GM12878 (cell line): ENCODE measurements around the gene HSD17B1. TPM values are rescaled to one million over a fixed set of nuclear protein-coding genes. Genes with fewer than 3 reads are reported as not detected.

Experiments
- ASH2L ChIP-seq: fragments of 300-600, 200-600 bp; sonication (generic); IDR thresholded peaks from 2 replicates; pipeline ENCODE4 v1.6.1; 2017; ENCODE audit warnings: low read depth, mild to moderate bottlenecking, borderline replicate concordance
- ATF7 ChIP-seq: fragments of 450-650 bp; IDR thresholded peaks from 2 replicates; pipeline ENCODE4 v1.6.1; 2016; ENCODE audit warnings: low read depth, mild to moderate bottlenecking
- BHLHE40 ChIP-seq, 2 experiments: fragments of 450-650 bp in 1 of 2; IDR thresholded peaks; 2 replicates each; pipeline ENCODE4 v1.6.1; 2011 to 2017; ENCODE audit warnings: low read depth in 2 of 2, borderline replicate concordance in 1 of 2, improper control_type of control experiment in 1 of 2, low read length in 1 of 2, mild to moderate bottlenecking in 1 of 2
- CREB1 ChIP-seq: IDR thresholded peaks from 2 replicates; pipeline ENCODE4 v1.6.1; 2012; ENCODE audit warnings: low read depth, mild to moderate bottlenecking, inconsistent platforms
- EGR1 ChIP-seq, 2 experiments: IDR thresholded peaks; 1 replicate in 1 of 2; 2 replicates in 1 of 2; pipeline ENCODE4 v1.6.1; 2011 to 2012; ENCODE audit warnings: low read depth in 2 of 2, low read length in 2 of 2, borderline replicate concordance in 1 of 2, mild to moderate bottlenecking in 1 of 2, moderate library complexity in 1 of 2
- FOS ChIP-seq: IDR thresholded peaks from 3 replicates; pipeline ENCODE4 v1.6.1; 2011; ENCODE audit warnings: borderline replicate concordance; ENCODE audit not compliant: insufficient read length; ENCODE audit errors: extremely low read depth
- KDM1A ChIP-seq: fragments of 200-600 bp; sonication (generic); IDR thresholded peaks from 2 replicates; pipeline ENCODE4 v1.6.1; 2016; ENCODE audit warnings: borderline replicate concordance
- MEF2B ChIP-seq: fragments of 450-650 bp; IDR thresholded peaks from 2 replicates; pipeline ENCODE4 v1.6.1; 2018; ENCODE audit warnings: mild to moderate bottlenecking, moderate library complexity; ENCODE audit not compliant: partially characterized antibody, poor library complexity, severe bottlenecking
- MTA2 ChIP-seq: fragments of 450-650 bp; IDR thresholded peaks from 2 replicates; pipeline ENCODE4 v1.6.1; 2016; ENCODE audit warnings: low read depth, mild to moderate bottlenecking, moderate library complexity
- POLR2AphosphoS2 ChIP-seq: IDR thresholded peaks from 2 replicates; pipeline ENCODE4 v1.6.1; 2011; ENCODE audit warnings: low read depth, mild to moderate bottlenecking, low read length, improper control_type of control experiment, moderate library complexity
- RAD21 ChIP-seq: IDR thresholded peaks from 2 replicates; pipeline ENCODE4 v1.6.1; 2011; ENCODE audit warnings: mild to moderate bottlenecking, low read depth, low read length, moderate library complexity; ENCODE audit not compliant: insufficient read depth
- RUNX3 ChIP-seq: IDR thresholded peaks from 2 replicates; pipeline ENCODE4 v1.6.1; 2012; ENCODE audit warnings: low read length, inconsistent platforms
- SMAD5 ChIP-seq: IDR thresholded peaks from 2 replicates; pipeline ENCODE4 v1.6.1; 2016; ENCODE audit warnings: antibody characterized with exemption, low read depth
- SREBF1 ChIP-seq: IDR thresholded peaks from 2 replicates; pipeline ENCODE4 v1.6.1; 2012; ENCODE audit warnings: mild to moderate bottlenecking, low read length
- ZBED1 ChIP-seq: IDR thresholded peaks from 2 replicates; pipeline ENCODE4 v1.6.1; 2016; ENCODE audit warnings: borderline replicate concordance
- ZNF217 ChIP-seq: fragments of 450-650 bp; IDR thresholded peaks from 2 replicates; pipeline ENCODE4 v1.6.1; 2017; ENCODE audit warnings: antibody characterized with exemption, mild to moderate bottlenecking
- ZSCAN29 ChIP-seq: fragments of 450-650 bp; IDR thresholded peaks from 2 replicates; pipeline ENCODE4 v1.6.1; 2017; ENCODE audit warnings: mild to moderate bottlenecking, moderate library complexity
- polyA plus RNA-seq, 11 experiments: library from polyadenylated mRNA; depleted of rRNA in 4 of 11; unstranded in 6 of 11; stranded (reverse) in 5 of 11; fragments of >200 nt; fragmentation: Nextera tagmentation in 4 of 11; fragmentation: Illumina TruSeq in 1 of 11; extraction: Ambion mirVana in 4 of 11; extraction: Trizol in 1 of 11; gene quantifications; 1 replicate in 1 of 11; 2 replicates in 10 of 11; pipeline versions ENCODE4 v1.2.1 to v1.2.3, GENCODE V29; 2011 to 2016; ENCODE audit warnings: inconsistent platforms in 2 of 11, missing spikeins in 2 of 11, low read depth in 1 of 11
- total RNA-seq, 4 experiments: library from RNA; depleted of rRNA in 3 of 4; stranded (reverse); fragments of >200 nt in 3 of 4; fragmentation: Illumina TruSeq in 1 of 4; extraction: Trizol in 1 of 4; gene quantifications; 2 replicates each; pipeline versions ENCODE4 v1.2.1 to v1.2.3, GENCODE V29; 2013 to 2021
- TF ChIP-seq, protein P1 (sequence below): IDR thresholded peaks from 2 replicates; pipeline ENCODE4 v1.6.1; 2012; ENCODE audit warnings: low read length, inconsistent platforms
- TF ChIP-seq, protein P2 (sequence below): fragments of 450-650 bp; formaldehyde crosslinking; IDR thresholded peaks from 2 replicates; pipeline ENCODE4 v1.5.0; 2022; ENCODE audit warnings: mild to moderate bottlenecking, missing genetic modification characterization
- TF ChIP-seq, protein P3 (sequence below): fragments of 150-350 bp; IDR thresholded peaks from 2 replicates; pipeline ENCODE4 v1.6.1; 2014; ENCODE audit warnings: mild to moderate bottlenecking, low read depth, low read length
- TF ChIP-seq, protein P4 (sequence below), 3 experiments: IDR thresholded peaks in 2 of 3; conservative IDR thresholded peaks in 1 of 3; 2 replicates each; pipeline ENCODE4 v1.5.1; 2011; ENCODE audit warnings: low read depth in 3 of 3, low read length in 3 of 3, mild to moderate bottlenecking in 3 of 3, control low read depth in 2 of 3, moderate library complexity in 2 of 3, inconsistent platforms in 1 of 3, mixed read lengths in 1 of 3; ENCODE audit not compliant: control insufficient read depth in 2 of 3, insufficient read depth in 1 of 3; ENCODE audit errors: extremely low read depth in 1 of 3

HSD17B1 gene
- total and polyA plus RNA-seq, 10 of the 15 experiments (the other 5 are each of a cell fraction or from before 2014, with no cell fraction given), result 0.15 to 1.1 (median 0.42) TPM

DNA sequence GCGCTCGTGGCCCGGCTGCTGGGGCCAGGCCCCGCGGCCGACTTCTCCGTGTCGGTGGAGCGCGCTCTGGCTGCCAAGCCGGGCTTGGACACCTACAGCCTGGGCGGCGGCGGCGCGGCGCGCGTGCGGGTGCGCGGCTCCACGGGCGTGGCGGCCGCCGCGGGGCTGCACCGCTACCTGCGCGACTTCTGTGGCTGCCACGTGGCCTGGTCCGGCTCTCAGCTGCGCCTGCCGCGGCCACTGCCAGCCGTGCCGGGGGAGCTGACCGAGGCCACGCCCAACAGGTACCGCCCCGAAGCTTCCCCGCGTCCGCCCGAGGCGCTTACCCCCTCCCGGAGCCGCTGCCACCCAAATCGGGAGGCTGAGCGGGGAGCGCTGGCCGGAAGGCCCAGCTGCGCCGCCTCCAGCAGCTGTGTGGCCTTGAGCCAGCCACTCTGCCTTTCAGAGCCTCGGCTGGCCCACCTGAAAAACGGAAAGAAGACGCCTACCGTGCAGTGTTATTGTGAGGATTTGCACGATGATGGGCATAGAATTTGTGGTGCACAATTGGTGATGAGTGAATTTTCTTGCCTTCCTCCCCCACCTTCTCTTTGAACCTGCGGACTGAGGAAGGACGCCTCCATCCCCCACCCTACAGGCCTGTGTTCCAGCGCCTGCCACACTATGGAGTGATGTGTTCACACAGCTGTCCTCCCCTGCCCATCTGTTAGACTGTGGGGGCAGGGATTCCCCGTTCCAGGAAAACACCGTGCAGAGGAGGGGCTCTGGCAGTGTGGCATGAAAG lies 16.2 kb upstream of the HSD17B1 start (continued):
- TF ChIP-seq, protein P1, sequence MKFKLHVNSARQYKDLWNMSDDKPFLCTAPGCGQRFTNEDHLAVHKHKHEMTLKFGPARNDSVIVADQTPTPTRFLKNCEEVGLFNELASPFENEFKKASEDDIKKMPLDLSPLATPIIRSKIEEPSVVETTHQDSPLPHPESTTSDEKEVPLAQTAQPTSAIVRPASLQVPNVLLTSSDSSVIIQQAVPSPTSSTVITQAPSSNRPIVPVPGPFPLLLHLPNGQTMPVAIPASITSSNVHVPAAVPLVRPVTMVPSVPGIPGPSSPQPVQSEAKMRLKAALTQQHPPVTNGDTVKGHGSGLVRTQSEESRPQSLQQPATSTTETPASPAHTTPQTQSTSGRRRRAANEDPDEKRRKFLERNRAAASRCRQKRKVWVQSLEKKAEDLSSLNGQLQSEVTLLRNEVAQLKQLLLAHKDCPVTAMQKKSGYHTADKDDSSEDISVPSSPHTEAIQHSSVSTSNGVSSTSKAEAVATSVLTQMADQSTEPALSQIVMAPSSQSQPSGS, result no peak
- TF ChIP-seq SREBF1 (no peak), EGR1 (IDR thresholded peaks at IDR 0.05; ENCODE audit: borderline replicate concordance in 1 of 2, low read depth in 2 of 2, low read length in 2 of 2) (no peak), KDM1A (no peak), ATF7 (no peak), ASH2L (no peak), RUNX3 (peak; percentile 30; the same call in 1 of the 2 replicates), MEF2B (peak; percentile 12), RAD21 (no peak), ZSCAN29 (0 out of 2 replicates have a peak, but pooled peaks have one; percentile 71), BHLHE40 (IDR thresholded peaks at IDR 0.05; ENCODE audit: borderline replicate concordance in 1 of 2, low read depth in 2 of 2, low read length in 1 of 2) (peak in 1 of 2 experiments; percentile 48; a peak in 2 of 4 replicates), POLR2AphosphoS2 (no peak), FOS (no peak), SMAD5 (no peak), ZBED1 (no peak), MTA2 (no peak), CREB1 (no peak), ZNF217 (peak; percentile 56; the same call in 1 of the 2 replicates)
- TF ChIP-seq, protein P2, sequence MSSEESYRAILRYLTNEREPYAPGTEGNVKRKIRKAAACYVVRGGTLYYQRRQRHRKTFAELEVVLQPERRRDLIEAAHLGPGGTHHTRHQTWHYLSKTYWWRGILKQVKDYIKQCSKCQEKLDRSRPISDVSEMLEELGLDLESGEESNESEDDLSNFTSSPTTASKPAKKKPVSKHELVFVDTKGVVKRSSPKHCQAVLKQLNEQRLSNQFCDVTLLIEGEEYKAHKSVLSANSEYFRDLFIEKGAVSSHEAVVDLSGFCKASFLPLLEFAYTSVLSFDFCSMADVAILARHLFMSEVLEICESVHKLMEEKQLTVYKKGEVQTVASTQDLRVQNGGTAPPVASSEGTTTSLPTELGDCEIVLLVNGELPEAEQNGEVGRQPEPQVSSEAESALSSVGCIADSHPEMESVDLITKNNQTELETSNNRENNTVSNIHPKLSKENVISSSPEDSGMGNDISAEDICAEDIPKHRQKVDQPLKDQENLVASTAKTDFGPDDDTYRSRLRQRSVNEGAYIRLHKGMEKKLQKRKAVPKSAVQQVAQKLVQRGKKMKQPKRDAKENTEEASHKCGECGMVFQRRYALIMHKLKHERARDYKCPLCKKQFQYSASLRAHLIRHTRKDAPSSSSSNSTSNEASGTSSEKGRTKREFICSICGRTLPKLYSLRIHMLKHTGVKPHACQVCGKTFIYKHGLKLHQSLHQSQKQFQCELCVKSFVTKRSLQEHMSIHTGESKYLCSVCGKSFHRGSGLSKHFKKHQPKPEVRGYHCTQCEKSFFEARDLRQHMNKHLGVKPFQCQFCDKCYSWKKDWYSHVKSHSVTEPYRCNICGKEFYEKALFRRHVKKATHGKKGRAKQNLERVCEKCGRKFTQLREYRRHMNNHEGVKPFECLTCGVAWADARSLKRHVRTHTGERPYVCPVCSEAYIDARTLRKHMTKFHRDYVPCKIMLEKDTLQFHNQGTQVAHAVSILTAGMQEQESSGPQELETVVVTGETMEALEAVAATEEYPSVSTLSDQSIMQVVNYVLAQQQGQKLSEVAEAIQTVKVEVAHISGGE, result no peak
- TF ChIP-seq, protein P3, sequence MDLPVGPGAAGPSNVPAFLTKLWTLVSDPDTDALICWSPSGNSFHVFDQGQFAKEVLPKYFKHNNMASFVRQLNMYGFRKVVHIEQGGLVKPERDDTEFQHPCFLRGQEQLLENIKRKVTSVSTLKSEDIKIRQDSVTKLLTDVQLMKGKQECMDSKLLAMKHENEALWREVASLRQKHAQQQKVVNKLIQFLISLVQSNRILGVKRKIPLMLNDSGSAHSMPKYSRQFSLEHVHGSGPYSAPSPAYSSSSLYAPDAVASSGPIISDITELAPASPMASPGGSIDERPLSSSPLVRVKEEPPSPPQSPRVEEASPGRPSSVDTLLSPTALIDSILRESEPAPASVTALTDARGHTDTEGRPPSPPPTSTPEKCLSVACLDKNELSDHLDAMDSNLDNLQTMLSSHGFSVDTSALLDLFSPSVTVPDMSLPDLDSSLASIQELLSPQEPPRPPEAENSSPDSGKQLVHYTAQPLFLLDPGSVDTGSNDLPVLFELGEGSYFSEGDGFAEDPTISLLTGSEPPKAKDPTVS, result no peak
- TF ChIP-seq, protein P4, sequence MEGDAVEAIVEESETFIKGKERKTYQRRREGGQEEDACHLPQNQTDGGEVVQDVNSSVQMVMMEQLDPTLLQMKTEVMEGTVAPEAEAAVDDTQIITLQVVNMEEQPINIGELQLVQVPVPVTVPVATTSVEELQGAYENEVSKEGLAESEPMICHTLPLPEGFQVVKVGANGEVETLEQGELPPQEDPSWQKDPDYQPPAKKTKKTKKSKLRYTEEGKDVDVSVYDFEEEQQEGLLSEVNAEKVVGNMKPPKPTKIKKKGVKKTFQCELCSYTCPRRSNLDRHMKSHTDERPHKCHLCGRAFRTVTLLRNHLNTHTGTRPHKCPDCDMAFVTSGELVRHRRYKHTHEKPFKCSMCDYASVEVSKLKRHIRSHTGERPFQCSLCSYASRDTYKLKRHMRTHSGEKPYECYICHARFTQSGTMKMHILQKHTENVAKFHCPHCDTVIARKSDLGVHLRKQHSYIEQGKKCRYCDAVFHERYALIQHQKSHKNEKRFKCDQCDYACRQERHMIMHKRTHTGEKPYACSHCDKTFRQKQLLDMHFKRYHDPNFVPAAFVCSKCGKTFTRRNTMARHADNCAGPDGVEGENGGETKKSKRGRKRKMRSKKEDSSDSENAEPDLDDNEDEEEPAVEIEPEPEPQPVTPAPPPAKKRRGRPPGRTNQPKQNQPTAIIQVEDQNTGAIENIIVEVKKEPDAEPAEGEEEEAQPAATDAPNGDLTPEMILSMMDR (IDR thresholded peaks at IDR 0.05 in 2 of 3, conservative IDR thresholded peaks at IDR 0.05 in 1 of 3; ENCODE audit: control insufficient read depth in 2 of 3, extremely low read depth in 1 of 3, insufficient read depth in 1 of 3, low read depth in 3 of 3, low read length in 3 of 3), result no peak
